RPMI8226 (cell line): Measurements from ENCODE around the gene ITGB4.

Experiments
- DNase-seq: peaks from one replicate; pipeline ENCODE4 v3.0.0-alpha.2; 2015

The ITGB4 gene

GRCh38 chr17:75799402-75799801, 78.1 kb downstream of the ITGB4 start:
- no peak for DNase-seq

GRCh38 chr17:75803883-75804282, 82.6 kb downstream of the ITGB4 start:
- DNase-seq, result no peak

DNA sequence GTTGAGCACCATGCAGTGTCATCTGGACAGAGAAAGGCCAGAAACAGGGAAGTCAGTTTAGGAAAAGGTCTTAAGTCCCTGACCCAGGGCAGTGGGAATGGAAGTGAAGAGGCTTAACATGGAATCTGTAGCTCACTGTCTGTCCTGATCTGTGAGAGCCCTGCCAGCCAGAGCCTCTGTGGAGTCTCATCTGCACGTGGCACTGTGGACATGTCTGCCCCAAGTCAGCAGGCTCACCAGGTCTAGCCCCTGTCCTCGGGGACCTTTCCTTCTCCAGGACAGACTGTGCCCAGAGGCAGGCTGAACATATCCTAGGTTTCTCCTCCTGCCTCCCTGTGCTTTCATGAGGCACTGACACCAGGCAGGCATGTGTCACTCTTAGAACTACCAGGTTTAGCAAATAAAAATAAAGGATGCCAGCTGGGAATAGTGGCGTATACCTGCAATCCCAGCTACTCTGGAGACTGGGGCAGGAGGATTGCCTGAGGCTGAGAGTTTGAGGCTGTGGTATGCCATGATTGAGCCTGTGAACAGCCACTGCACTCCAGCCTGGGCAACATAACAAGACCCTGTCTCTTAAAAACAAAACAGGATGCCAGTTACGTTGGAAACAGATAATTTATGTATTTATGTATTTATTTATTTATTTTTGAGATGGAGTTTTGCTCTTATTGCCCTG, 85.7 kb downstream of the ITGB4 start:
- no peak for DNase-seq
